ENCODE measurements around the gene CD207. TPM values are rescaled to one million over a fixed set of nuclear protein-coding genes. Genes with fewer than 3 reads are reported as not detected.

The CD207 gene
- total RNA-seq, 2 experiments from 2014 or later, result not detected

DNA sequence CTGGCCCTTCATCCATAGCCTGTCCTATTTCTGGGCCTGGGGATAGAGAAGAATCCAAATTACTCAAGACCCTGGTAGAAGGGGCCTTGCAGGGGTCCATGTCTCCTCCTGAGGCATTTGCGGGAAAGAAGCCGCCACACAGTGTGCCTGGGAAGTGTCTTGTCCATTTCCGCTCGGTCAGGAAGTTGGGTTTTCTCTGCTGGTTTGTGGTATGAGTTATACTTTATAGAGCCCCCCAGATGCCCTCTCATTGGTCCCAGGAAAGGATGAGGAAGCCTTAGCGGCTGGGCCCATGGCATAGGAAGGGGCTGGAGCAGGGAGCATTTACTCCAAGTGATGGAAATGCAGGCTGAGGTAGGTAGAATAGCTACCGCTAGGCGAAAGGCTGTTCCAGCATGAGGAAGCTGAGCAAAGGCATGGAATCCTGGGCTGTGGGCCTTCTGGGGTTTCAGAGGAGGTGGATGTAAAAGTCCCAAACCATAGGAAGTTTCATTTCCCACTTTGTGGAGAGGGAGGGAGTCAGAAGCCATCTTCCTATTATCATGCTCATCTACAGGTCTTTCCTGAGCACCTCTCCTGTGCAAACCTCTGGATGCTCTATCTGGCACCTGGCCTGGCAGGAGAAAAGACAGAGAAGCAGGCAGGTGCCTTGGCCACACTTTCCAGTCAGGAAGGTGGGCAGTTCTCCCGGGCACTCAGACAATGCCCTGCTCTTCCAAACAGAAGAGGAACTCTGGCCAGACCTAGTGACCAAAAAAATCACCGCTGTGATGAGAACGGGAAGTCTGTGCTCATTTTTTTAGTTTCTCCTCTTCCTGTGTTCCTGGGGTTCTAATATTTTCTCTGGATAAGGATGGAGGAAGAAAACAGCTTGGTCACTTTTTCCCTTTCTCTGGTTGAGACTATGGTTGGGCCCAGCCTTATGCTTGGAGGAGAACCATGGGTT is 2.6 kb upstream of the CD207 start:
- Mint-ChIP-seq H3K36me3 (ENCODE audit: low read depth) (no peaks in the 10 kb centered on the region), H3K4me3 (no peak overlapping the region), H3K27me3 (peaks cover 6% of the 10 kb centered on the region), H3K27ac (no peak overlapping the region), H3K9me3 (no peaks in the 10 kb centered on the region), H3K4me1 (ENCODE audit: low read depth) (no peaks in the 10 kb centered on the region)
- TF ChIP-seq, protein P1, sequence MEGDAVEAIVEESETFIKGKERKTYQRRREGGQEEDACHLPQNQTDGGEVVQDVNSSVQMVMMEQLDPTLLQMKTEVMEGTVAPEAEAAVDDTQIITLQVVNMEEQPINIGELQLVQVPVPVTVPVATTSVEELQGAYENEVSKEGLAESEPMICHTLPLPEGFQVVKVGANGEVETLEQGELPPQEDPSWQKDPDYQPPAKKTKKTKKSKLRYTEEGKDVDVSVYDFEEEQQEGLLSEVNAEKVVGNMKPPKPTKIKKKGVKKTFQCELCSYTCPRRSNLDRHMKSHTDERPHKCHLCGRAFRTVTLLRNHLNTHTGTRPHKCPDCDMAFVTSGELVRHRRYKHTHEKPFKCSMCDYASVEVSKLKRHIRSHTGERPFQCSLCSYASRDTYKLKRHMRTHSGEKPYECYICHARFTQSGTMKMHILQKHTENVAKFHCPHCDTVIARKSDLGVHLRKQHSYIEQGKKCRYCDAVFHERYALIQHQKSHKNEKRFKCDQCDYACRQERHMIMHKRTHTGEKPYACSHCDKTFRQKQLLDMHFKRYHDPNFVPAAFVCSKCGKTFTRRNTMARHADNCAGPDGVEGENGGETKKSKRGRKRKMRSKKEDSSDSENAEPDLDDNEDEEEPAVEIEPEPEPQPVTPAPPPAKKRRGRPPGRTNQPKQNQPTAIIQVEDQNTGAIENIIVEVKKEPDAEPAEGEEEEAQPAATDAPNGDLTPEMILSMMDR (IDR thresholded peaks at IDR 0.05), result no peak
- intact Hi-C loops (cut with micrococcal nuclease), result no loop called here
- ATAC-seq, result no peak
- ChIA-PET CTCF (no interaction called here), POLR2A (no interaction called here)
- no peak for DNase-seq

GRCh38 chr2:70834881-70835280 is 735 bp downstream of the CD207 start:
- intact Hi-C loops (cut with micrococcal nuclease), result no loop called here
- POLR2A ChIA-PET, result no interaction called here
- Mint-ChIP-seq H3K27me3 (peaks cover 2% of the 10 kb centered on the region), H3K4me1 (ENCODE audit: low read depth) (no peaks in the 10 kb centered on the region), H3K4me3 (no peak overlapping the region), H3K27ac (no peak overlapping the region), H3K36me3 (ENCODE audit: low read depth) (no peaks in the 10 kb centered on the region), H3K9me3 (no peaks in the 10 kb centered on the region)
- DNase-seq (no peak), ATAC-seq (no peak)
- TF ChIP-seq, protein P1 (IDR thresholded peaks at IDR 0.05), result no peak
- CTCF ChIA-PET, result no interaction called here

- Mint-ChIP-seq H3K27ac (no peak overlapping the region), H3K4me3 (no peak overlapping the region), H3K36me3 (ENCODE audit: low read depth) (no peaks in the 10 kb centered on the region), H3K9me3 (no peaks in the 10 kb centered on the region), H3K4me1 (ENCODE audit: low read depth) (no peaks in the 10 kb centered on the region), H3K27me3 (peaks cover 2% of the 10 kb centered on the region)
- intact Hi-C loops (cut with micrococcal nuclease), result no loop called here
- CTCF ChIA-PET, result interaction anchor here (1.2 to 1.3 kb wide), 2 partner anchors 36 to 115 kb away, joined by 4 read pairs; no protein-coding TSS in a partner anchor
- ATAC-seq (no peak), DNase-seq (no peak)
- TF ChIP-seq, protein P1 (IDR thresholded peaks at IDR 0.05), result no peak
- POLR2A ChIA-PET, result interaction anchor here (0.6 kb wide), 1 partner anchor 1079 kb away, joined by 3 read pairs; no protein-coding TSS in a partner anchor
These were observed 1.5 kb downstream of the CD207 start for GRCh38 chr2:70834106-70834505.

GRCh38 chr2:70833246-70833645 is 2.4 kb downstream of the CD207 start:
- DNase-seq, result no peak
- Mint-ChIP-seq H3K27me3 (no peaks in the 10 kb centered on the region), H3K4me1 (ENCODE audit: low read depth) (peaks cover 2% of the 10 kb centered on the region), H3K27ac (no peak overlapping the region), H3K9me3 (no peaks in the 10 kb centered on the region), H3K4me3 (no peak overlapping the region), H3K36me3 (ENCODE audit: low read depth) (no peaks in the 10 kb centered on the region)
- intact Hi-C loops (cut with micrococcal nuclease), result no loop called here
- ChIA-PET CTCF (interaction anchor here (1.2 to 1.3 kb wide), 2 partner anchors 37 to 115 kb away, joined by 4 read pairs; no protein-coding TSS in a partner anchor), POLR2A (interaction anchor here (0.6 kb wide), 1 partner anchor 1080 kb away, joined by 3 read pairs; no protein-coding TSS in a partner anchor)
- TF ChIP-seq, protein P1 (IDR thresholded peaks at IDR 0.05), result no peak
- ATAC-seq, result no peak

GRCh38 chr2:70832386-70832785 is 3.2 kb downstream of the CD207 start:
- ATAC-seq (no peak), DNase-seq (no peak)
- TF ChIP-seq, protein P1 (IDR thresholded peaks at IDR 0.05), result no peak
- intact Hi-C loops (cut with micrococcal nuclease), result no loop called here
- Mint-ChIP-seq H3K27ac (no peak overlapping the region), H3K4me1 (ENCODE audit: low read depth) (peaks cover 4% of the 10 kb centered on the region), H3K36me3 (ENCODE audit: low read depth) (no peaks in the 10 kb centered on the region), H3K4me3 (no peak overlapping the region), H3K27me3 (no peaks in the 10 kb centered on the region), H3K9me3 (no peaks in the 10 kb centered on the region)
- ChIA-PET POLR2A (no interaction called here), CTCF (no interaction called here)

Measured in activated CD8-positive, alpha-beta T cell treated with anti-CD3 and anti-CD28 coated beads for 36 hours (primary cell).